Thyroid gland (tissue), 4 donors: ENCODE results near the gene RFPL3.

Source experiments
- POLR2A ChIP-seq, 2 donors: fragments of 450-650 bp; IDR thresholded peaks; one replicate each; pipeline ENCODE4 v1.6.1; 2017; ENCODE audit warnings: antibody characterized with exemption in 2 of 2, mild to moderate bottlenecking in 2 of 2, moderate library complexity in 1 of 2
- TF ChIP-seq, protein P1 (sequence below), 6 experiments: fragments of 200-600 bp in 3 of 6; fragments of 450-650 bp in 3 of 6; sonication (generic) in 3 of 6; IDR thresholded peaks; one replicate each; pipeline ENCODE4 v1.5.1; 2016 to 2019; ENCODE audit warnings: antibody characterized with exemption in 6 of 6, mild to moderate bottlenecking in 2 of 6, inconsistent platforms in 1 of 6, moderate library complexity in 1 of 6

DNA sequence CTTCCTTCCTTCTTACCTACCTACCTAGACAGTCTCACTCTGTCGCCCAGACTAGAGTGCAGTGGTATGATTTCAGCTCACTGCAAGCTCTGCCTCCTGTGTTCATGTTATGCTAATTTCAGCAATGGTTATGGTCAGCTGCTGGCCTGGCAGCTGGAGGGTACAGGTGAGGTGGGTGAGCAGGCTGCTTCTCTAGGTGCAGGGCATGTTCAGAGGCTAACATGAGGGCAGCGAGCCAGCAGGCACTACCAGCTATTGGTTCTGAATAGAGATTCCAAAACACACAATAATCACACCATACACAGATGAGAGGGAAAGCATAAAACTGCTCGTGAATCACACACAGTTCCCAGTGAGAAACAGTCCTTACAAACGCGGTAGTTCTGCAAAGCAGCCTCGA, 48.7 kb upstream of the RFPL3 start:
- TF ChIP-seq, protein P1, sequence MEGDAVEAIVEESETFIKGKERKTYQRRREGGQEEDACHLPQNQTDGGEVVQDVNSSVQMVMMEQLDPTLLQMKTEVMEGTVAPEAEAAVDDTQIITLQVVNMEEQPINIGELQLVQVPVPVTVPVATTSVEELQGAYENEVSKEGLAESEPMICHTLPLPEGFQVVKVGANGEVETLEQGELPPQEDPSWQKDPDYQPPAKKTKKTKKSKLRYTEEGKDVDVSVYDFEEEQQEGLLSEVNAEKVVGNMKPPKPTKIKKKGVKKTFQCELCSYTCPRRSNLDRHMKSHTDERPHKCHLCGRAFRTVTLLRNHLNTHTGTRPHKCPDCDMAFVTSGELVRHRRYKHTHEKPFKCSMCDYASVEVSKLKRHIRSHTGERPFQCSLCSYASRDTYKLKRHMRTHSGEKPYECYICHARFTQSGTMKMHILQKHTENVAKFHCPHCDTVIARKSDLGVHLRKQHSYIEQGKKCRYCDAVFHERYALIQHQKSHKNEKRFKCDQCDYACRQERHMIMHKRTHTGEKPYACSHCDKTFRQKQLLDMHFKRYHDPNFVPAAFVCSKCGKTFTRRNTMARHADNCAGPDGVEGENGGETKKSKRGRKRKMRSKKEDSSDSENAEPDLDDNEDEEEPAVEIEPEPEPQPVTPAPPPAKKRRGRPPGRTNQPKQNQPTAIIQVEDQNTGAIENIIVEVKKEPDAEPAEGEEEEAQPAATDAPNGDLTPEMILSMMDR (IDR thresholded peaks at IDR 0.05), result no peak
- no peak for TF ChIP-seq POLR2A (IDR thresholded peaks at IDR 0.05)
